Muscle of back (tissue), 11 donors: ENCODE results near the gene CSTPP1. TPM values are rescaled to one million over a fixed set of nuclear protein-coding genes. Genes with fewer than 3 reads are reported as not detected.
"Not testable (repeated sequence)": the region's sequence is repeated elsewhere in the genome, so short reads cannot be mapped to it uniquely, and the experiment has no call there.

Experiments used
- DNase-seq, 3 donors: peaks; one replicate each; pipeline versions ENCODE4 v3.0.0 to v3.0.0-alpha.2; 2013
- polyA plus RNA-seq, 10 donors: library from polyadenylated mRNA; unstranded; fragments of 120-200 nt; gene quantifications; one replicate each; pipeline ENCODE4 v1.2.1, GENCODE V29; 2013; ENCODE audit not compliant: insufficient read length in 10 of 10

CSTPP1 gene
- polyA plus RNA-seq, 10 donors: 17.9 to 28.6 (median 20.0) TPM

DNA sequence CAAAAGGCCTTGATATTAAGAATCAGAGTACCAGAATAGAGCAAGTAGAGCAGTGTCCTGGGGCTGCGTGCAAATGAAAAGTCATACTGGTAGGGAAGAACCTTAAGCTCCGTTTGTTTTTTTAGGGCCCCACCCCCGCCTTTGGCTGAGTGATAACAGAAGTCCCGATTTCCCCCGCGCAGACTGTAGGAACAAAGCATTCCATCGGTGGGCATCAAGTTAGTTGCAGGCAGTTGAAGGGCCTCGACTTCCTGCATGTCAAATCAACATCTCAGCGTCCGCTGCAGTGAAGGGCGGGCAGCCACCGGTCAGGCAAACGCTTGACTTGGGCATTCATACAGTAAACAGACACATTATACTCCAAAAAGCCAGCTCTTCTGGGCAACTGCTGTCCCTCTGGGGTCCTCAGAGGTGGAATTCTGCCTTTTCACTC lies 29.9 kb upstream of the CSTPP1 start:
- DNase-seq: no peak

DNA sequence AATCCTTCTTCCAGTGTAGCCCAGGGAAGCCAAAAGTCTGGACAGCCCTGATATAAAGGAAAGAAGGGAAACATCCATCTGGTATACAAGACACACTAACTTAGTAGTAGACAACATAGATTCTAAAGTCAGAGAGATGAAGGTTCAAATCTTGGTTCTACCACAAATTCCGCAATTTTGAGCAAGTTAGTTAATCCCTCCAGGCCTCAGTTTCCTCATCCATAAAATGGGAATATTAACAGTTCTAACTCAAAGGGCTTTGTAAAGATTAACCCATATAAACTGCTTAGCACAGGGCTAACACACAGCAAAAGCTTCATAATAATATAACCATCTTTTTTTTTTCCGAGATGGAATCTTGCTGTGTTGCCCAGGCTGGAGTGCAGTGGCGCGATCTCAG lies 29.0 kb upstream of the CSTPP1 start:
- DNase-seq: no peak

DNA sequence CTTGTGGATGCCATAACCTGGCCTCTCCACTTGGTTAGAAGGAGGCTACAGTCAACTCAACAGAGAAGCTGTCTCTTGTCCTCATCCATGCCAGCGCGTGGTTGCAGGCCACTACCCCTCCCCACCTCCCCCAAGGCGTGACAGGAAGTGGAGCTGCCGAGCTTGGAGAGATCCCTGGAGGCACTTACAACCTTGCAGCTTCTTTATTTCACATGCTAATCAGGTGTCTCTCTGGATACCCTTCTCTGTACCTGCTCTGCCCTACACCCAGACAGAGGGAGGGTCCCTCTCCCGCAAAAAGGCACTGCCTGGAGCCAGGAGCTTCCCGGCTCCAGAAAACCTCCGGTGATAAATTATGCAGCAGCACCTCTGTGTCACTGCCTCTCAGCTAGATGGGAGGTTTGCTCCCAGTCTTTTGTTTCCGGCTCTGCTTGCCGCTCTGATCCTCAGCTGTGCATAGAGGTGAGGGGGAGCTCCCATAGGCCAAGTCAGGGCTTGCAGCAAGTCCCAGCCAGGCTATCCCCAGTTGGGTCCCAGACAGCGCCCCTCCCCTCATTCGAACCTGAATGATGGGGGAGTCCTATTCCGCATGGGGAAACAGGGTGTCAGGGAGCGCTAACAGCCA lies 23.9 kb upstream of the CSTPP1 start:
- peak in 1 of 3 donors; percentile 19 for DNase-seq

DNA sequence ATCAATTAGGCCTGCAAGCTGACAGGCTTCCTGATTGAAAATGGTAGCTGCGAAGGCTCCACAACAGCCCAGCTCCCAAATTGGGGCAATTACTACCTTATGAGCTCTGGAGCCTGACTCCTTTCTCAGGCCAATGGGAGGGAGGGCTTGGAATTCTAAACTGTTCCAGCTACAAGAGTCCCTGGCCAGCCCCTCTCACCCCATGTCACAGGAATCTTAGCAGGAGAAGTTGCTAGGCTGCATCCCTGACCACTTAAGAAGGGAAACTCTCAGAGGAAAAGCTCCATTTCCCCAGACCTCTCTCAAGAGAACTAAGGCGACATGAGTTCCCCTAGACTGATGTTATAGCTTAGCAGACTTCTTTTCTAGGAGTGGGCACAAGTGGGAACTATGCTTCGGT lies 23.1 kb upstream of the CSTPP1 start:
- no peak for DNase-seq

DNA sequence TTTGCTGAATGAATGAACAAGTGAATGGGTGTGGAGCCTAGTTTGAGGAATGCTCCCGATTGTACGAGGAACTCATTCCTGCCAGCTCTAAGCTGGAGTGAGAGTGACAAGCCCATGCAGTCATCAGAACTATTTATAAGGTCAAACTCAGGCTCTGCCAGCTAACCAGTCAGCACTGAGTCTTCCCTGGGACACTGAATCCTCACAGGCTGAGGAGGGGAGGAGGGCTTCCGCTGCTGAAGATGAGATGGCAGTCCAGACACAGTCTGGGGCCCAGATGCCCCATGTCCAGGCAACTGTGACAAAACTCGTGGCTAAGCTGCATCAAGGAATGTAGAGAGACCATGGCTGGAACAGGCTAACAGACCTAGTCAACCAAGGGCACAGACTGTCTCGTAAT lies 22.2 kb upstream of the CSTPP1 start:
- peak in 1 of 3 donors; percentile 24 for DNase-seq

DNA sequence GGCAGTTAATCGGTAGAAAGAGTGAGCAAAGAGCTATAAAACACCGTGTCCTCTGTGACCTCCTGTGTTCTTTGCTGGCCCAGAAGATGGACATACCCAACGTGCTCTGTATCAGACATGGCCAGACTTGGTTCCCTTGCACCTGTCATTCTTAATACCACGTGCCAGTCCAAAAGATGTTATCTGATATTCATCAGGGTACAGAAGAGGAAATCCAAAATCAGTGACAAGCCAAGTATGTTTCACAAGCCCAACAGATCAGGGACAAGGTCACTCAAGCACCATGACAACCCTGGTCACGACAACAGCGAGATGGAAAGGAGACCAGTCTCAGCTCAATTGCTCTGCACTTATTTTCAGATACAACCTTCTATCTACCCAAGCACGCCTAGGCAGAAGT lies 21.7 kb upstream of the CSTPP1 start:
- peak in 1 of 3 donors; percentile 19 for DNase-seq

DNA sequence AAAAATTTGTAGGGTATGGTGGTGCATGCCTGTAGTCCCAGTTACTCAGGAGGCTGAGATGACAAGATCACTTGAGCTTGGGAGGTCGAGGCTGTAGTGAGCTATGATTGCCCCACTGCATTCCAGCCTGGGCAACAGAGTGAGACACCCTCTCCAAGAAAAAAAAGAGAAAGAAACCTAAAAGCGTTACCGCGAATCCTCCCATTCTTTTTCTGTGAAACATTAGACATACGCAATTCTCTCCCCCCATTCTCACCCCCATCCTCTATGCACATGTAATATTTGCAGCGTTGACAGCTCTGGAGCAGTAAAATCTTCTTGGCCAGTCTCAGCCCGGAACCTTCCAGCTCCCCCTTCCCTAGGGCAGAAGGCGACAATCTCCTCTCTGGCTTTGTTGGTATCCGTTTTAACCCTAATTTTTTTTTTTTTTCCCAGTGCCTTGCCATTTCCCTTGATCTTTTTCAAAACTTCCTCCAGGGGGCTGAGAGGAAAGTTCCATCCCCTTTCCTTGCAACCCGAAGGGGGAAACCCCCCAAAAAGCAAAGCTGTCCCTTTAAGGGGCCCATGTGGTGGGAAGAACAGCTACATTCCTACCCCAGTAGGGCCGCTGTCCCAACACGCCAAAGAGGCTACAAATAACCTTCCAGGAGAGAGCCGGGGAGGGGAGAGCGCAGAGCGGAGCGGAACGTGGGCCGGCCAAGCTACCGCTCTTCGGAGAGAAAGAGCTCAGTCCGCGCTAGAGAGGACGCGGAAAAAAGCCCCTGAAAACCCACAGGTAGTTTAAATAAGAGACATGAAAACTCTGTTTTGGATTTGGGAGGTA lies 20.1 kb upstream of the CSTPP1 start:
- DNase-seq: peak; percentile 75 to 89 (median 79)

DNA sequence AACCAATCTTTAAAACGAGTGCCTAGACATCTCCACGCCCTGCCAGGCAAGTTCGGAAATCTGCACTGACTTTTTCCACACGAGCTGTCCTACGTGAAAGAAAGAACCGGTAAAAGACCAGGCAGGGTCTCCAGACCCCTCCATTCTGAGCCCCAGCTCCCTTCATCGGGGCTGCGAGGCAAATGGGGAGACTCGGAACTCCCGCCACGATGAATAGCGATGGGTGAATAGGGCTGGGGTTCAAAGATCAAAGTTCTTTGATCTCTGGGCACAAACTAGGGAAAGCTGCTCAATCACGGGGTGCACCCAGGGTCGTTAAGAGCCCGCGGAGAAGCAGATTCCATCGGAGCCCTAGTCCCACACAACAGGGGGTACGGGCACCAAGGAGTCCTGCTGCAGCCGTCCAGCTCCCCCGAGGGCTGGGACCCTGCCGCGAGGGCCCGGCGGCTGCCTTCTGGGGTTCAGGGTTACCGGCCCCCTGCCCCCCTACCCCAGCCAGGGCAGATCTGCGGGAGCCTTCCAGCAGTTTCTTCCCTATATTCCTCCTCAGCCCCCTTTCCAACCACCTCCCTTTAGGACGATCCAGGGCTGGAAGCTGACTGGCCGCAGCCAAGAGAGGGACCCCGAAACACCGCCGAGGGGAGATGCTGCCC lies 19.3 kb upstream of the CSTPP1 start:
- peak in 1 of 3 donors; percentile 41 for DNase-seq

DNA sequence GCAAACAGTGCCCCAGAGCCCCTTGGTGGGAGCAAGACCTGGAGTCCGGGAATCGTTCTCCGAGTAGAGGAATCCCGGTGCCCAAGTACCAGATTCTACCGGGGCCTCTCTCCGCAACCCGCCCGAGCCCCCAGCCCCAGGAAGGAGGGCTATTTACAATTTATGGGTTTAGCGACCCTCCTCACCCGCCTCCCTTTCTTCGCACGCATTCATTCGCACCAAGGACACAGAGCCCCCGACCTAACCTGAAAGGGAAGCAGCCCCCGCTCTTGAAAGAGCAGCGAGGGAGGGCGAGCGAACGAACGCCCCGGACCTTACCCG lies 18.8 kb upstream of the CSTPP1 start:
- no peak for DNase-seq

DNA sequence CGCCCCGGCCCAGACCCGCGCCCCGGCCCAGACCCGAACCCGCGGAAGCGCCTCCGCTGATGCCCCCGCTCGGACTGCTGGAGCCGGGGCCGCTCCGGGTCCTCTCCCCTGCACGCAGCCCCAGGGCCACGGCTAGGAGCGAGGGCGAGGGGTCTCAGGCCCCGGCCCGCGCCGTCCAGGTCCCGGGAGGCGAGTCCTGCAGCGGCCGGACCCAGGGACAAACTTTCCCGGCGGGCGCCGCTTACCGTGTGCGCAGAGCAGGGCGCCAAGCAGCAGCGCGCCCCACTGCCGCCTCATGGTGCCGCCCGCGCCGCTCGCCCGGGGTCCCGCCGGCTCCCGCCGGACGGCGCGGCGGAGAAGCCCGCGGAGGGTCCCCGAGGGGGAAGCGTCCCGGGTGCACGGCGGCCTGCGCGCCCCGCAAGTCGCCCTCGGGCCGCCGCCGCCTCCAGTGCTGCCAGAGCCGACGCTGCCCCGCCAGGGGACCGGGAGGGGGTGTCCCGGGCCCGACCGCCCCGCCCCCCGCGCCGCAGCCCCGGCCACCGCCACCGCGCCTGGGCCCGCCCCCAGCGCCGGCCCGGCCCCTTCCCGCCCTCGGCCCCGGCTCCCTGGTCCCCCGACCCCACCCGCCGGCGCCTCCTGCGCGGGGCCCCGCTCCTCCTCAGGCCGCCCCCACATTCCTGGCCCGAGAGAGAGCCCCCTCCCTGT lies 18.3 kb upstream of the CSTPP1 start, which contains the start of gene LRP4:
Gene LRP4, minus strand, starts transcription at position 468 of the 705 bp plus-strand sequence. Its CDS starts 171 bp downstream, at position 297.
- DNase-seq: peak in 2 of 3 donors; percentile 62 to 75

DNA sequence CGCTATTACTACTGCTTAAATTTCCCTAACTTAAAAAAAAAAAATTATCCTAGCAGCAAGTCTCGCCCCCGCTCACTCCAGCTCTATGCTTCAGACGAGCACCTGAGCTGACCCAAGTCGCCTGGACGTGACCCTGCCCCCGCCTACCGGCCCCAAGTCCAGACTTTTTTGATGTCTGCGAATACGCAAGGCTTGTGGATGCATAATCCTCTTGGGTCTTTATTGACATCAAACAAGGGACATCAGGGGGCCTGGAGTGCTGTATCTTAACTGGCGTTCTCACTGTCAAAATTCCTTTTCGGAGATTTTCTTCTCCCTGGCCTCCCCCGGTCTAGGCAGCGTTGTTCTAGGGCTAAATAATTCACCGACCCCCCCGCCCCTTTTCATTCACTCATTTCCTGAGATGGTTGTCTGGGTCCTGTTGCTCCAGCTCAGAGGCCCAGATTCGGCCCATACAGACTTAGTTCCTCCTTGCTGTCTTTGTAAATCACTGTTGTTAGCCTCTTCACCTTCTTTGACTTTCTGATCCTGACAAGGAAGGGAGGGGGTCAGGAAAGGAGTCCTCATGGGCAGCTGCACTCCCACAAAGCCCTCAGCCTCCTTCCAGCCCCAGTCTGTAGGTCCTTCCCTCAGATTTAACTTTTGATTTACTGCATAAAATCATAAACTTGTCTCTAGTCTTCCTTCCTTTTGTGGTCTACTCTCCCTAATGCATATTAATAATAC lies 17.6 kb upstream of the CSTPP1 start:
- no peak for DNase-seq

DNA sequence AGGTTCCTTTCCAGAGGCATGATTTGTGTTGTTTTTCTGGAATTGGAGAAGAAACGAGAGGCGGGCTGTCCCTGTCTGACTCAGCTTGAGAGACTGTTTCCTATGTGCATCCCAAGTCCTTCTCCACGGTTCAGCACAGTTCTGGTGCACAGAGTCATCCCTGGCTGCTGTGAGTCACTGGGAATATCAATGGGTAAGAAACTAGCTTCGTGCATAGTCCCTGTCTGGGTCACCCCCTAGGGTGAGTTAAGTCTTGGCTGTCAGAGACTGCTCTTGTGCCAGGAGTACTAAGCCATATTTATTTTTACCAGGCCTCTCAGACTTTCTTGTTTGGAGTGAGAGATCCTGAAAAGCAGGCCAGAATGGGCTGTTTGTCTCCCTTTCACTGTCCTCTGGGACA lies 15.8 kb upstream of the CSTPP1 start:
- peak; percentile 54 to 95 (median 74) for DNase-seq

DNA sequence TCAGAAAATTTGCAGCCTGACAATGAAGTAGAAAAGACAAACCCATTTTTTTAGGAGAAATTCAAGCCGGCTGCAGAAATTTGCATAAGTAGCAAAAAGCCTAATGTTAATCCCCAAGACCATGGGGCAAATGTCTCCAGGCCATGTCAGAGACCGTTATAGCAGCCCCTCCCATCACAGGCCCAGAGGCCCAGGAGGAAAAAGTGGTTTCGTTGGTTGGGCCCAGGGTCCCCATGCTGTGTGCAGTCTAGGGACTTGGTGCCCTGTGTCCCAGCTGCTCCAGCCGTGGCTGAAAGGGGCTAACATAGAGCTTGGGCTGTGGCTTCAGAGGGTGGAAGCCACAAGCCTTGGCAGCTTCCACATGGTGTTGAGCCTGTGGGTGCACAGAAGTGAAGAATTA lies 8.6 kb upstream of the CSTPP1 start:
- not testable (repeated sequence) for DNase-seq

DNA sequence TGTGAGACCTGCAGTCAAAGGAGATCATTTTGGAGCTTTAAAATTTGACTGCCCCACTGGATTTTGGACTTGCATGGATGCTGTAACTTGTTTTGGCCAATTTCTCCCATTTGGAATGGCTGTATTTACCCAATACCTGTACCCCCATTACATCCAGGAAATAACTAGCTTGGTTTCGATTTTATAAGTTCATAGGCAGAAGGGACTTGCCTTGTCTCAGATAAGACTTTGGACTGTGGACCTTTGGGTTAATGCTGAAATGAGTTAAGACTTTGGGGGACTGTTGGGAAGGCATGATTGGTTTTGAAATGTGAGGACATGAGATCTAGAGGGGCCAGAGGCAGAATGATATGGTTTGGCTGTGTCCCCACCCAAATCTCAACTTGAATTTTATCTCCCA lies 7.9 kb upstream of the CSTPP1 start:
- DNase-seq: not testable (repeated sequence)

DNA sequence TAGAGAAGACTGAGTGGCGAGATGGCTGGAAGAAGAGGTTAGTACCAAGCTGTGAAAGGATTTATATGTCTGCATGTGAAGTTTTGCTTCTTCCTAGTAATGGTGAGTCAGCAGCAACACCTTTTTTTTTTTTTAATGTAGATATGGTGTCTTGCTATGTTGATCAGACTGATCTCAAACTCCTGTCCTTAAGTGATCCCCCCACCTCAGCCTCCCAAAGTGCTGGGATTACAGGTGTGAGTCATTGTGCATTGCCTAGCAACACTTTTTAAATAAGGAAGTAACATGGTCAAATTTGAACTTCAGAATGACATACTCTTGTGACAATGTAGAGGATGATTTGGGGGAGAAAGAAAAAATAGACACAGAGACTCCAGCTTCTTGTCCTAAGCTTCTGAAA lies 6.5 kb upstream of the CSTPP1 start:
- no peak for DNase-seq

DNA sequence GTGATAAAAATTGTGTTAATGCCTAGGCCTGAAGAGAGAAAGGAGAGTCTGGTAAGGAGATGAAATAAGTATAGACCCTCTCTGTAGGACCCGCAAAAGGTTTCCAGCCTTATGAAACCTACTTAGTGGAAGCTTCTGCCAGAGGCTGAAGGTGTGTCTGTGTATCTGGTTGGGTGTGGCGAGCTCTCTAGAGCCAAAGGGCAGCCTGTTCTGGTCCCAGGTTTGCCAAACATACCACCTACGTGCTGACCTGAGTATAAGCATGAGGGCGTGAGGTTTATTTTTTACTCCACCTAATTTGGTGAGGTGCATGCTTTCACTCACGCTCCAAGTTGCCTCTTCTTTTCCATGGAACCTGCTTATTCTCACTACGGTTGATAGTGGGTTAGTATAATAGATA lies 5.6 kb downstream of the CSTPP1 start:
- DNase-seq: no peak

DNA sequence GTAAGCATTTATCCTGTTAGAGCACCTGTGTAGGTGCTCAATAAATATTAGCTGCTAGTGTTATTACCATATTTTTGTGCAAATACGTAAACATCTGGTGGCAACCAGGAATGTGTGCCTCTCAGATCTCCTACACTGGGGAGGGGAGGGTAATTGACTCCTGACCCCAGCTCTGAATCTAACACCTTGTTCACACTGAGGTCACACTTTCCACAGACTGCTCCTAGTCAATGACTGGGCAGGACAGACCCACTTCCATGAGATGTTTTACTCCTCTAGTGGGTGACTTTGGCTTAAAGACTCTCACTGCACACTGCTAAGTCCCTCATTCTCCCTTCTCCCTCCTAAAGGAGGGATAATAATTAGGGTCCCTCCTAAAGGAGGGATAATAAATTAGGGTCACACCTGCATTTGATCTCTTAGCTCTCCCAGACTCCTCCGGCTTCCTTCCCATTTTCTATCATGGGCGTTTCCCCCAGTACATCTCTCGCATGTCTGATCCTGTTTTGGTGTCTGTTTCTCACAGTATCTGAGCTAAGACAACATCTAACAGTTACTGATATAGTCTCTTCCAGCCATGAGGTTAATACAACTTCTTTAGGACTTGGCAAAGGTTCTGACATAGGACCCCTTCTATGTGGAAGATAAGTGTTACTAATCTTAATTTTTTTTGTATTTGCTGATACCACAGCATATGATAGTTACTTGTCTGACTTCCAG lies 8.0 kb downstream of the CSTPP1 start:
- DNase-seq: no peak

DNA sequence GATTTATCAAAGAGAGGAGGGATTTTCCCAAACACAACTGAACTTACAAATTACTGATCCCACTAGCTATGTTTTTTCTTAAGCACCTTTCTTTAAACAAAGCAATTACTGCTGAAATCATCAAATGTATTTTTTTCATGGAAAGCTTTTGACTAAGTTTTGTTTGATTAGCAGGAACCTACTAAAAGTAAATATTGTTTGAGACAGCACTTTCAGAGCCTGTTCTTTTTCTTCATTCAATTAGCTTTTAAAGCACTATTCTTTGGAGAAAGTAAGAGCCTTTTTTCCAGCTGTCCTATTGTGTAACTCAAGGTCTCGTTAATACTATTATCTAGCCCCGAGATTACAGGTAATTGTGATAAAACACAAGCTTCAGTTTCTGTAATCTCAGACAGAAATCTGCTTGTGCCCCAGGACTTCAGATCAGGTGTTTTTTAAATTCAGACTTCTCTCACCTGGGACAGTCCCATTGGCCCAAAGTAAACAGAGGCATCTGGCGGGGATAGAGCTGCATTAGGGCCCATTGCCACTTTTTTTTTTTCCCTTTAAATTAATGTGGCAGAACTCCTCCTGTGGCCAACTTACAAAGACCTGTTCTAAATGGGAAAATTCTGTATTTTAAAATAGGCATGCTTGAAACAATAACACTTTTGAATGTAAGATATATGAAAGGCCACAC lies 11.0 kb downstream of the CSTPP1 start:
- no peak for DNase-seq

DNA sequence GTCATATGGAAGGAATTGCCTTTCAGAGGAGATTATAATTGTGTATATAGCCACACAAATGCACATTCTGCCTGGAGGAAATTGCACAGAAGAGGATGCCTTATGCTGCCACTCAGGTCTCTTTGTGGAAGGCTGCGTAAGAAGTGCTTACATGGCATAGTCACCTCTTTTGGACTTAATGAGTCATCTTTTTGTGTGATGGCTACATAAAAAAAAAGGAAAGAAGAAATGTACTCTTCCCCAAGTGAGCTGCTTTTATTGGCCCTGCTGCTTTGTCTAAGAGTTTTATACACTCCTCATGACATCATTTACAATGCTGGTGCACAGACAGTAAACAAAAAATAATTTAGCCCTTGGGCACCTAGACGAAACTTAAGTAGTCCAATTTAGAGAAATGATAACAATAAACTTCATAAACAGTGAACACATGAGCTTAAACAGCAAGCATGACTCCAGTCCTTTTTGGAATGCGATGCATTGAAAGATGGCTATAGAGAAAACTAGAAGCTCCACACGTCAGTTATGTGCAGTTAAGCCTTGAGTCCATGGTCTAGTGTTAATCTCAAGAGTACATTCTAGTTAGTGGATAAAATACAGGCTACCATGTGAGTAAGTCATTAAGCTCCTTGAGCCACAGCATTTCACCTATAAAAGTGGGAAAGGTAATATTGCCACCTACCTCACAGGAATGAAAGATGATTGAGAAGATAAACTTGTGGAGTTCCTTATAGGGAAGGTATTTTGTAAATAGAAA lies 12.0 kb downstream of the CSTPP1 start:
- peak in 1 of 3 donors; percentile 26 for DNase-seq
